IPS-NIHi7 (cell line): ENCODE data around the gene JPT1.
"Not testable (repeated sequence)": the region's sequence is repeated elsewhere in the genome, so short reads cannot be mapped to it uniquely, and the experiment has no call there.

Experiments used
- DNase-seq: peaks from one replicate; pipeline ENCODE4 v3.0.0; 2012; ENCODE audit warnings: mixed read lengths; ENCODE audit errors: extremely low spot score

The JPT1 gene

GRCh38 chr17:75154195-75155106 is at the start of gene JPT1:
JPT1 (minus strand) TSS chr17:75154512; CDS start chr17:75154397, 115 bp downstream.
- peak; percentile 98 for DNase-seq

- no peak for DNase-seq
Observed at GRCh38 chr17:75199886-75200618, 45.7 kb upstream of the JPT1 start.

GRCh38 chr17:75194879-75195278 is 40.6 kb upstream of the JPT1 start:
- DNase-seq: no peak

DNA sequence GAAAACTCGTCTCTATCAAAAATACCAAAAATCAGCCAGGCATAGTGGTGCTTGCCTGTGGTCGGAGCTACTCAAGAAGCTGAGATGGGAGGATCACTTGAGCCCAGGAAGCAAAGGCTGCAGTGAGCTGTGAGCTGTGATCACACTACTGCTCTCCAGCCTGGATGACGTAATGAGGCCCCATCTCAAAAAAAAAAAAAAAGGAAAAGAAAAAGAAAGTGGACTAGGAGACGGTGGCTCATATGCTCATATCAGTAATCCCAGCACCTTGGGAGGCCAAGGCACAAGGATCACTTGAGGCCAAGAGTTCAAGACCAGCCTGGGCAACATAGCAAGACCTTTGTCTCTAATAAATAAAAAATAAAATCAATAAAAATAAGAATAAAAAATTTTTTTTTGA is 37.3 kb upstream of the JPT1 start:
- no peak for DNase-seq

- no peak for DNase-seq
Observed at GRCh38 chr17:75188614-75189013, 34.3 kb upstream of the JPT1 start.

GRCh38 chr17:75183999-75184884 is 29.9 kb upstream of the JPT1 start:
- DNase-seq: no peak

- DNase-seq: peak; percentile 99
Observed at GRCh38 chr17:75182569-75183436, 28.5 kb upstream of the JPT1 start, which contains the start of gene SUMO2. SUMO2 (minus strand) TSS chr17:75182959; CDS start chr17:75182834, 125 bp downstream.

DNA sequence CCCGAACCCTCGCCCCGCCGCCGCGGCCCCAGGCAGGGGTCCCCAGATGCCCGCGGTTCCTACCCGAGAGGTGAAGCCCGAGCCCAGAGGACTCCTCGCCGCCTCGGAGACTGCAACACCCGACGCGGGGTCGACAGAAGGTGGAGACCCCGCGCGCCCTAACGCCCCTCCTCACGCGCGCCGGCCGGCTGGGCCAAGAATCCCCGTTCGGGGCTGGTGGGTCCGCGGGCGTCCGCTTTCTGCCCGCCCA is 27.9 kb upstream of the JPT1 start:
- no peak for DNase-seq

DNA sequence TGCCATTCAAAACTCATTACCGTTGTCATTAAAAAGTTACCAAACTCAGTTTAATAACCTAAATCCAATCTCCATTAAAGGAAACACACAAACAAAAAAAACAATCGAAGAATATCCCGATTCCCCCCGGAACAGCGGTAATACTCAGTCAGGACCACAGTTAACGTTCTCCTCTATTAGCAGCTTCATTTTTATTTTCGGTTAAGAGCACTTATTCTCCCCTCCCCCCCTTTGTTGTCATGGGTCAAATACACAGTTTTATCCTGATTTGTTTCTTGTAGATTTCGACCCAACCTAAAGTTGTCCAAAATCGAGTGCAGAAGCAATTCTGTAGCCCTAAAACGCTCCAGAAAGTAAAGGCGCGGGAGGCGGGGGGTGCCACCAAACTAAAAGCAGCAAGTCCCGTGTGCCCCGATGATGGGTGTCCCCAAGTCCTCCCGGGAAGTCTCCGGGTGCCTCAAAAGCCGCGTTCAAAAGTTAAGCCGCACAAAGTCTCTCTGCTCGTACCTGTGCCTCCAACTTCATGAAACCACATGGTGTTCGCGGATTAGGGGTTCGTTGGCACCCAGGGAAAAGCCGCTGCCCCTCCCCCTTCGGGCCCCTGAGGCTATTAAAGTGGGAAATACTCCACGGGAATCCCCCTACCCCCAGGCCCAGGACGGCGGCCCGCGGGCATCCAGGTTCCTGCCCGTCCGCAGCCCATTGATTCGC is 27.5 kb upstream of the JPT1 start:
- DNase-seq: no peak

- DNase-seq: no peak
Observed at GRCh38 chr17:75181110-75181509, 26.8 kb upstream of the JPT1 start.

DNA sequence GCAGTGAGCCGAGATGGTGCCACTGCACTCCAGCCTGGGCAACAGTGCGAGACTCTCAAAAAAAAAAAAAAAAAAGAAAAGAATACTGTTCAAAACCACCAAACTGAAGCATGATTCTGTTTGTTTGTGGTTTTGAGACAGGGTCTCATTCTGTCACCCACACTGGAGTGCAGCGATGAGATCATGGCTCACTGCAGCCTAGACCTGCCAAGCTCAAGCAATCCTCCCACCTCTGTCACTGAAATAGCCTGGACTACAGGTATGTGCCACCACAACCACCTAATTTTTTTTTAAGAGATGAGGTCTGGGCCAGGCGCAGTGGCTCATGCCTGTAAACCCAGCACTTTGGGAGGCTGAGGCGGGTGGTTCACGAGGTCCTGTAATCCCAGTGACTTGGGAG is 24.1 kb upstream of the JPT1 start:
- no peak for DNase-seq

GRCh38 chr17:75176625-75177024 is 22.3 kb upstream of the JPT1 start:
- no peak for DNase-seq

DNA sequence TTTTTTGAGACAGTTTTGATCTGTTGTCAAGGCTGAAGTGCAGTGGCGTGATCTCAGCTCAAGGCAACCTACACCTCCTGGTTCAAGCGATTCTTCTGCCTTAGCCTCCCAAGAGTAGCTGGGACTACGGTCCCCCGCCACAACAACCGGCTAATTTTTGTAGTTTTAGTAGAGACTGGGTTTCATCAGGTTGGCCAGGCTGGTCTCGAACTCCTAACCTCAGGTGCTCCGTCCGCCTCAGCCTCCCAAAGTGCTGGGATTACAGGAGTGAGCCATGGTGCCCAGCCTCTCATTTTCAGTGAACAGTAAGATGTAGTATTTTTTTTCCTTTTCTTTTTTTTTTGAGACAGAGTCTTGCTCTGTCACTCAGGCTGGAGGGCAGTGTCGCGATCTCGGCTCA is 20.7 kb upstream of the JPT1 start:
- no peak for DNase-seq

- no peak for DNase-seq
Observed at GRCh38 chr17:75173526-75173925, 19.2 kb upstream of the JPT1 start.

DNA sequence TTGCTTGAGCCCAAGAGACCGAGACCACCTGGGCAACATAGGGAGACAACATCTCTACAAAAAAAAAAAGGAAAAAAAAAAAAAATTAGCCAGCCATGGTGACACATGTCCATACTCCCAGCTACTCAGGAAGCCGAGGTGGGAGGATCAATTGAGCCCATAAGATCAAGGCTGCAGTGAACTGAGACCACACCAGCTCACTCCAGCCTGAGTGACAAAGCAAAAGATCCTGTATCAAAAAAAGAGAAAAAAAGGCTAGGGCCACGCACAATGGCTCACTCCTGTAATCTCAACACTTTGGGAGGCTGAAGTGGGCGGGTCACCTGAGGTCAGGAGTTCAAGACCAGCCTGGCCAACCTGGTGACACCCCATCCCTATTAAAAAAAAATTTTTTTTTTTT is 14.7 kb upstream of the JPT1 start:
- no peak for DNase-seq

GRCh38 chr17:75164606-75165005 is 10.3 kb upstream of the JPT1 start:
- not testable (repeated sequence) for DNase-seq

GRCh38 chr17:75163074-75163473 is 8.8 kb upstream of the JPT1 start:
- no peak for DNase-seq

GRCh38 chr17:75160211-75160610 is 5.9 kb upstream of the JPT1 start:
- no peak for DNase-seq

- DNase-seq: no peak
Observed at GRCh38 chr17:75159196-75160031, 5.1 kb upstream of the JPT1 start.

- DNase-seq: not testable (repeated sequence)
Observed at GRCh38 chr17:75158480-75158879, 4.2 kb upstream of the JPT1 start.
